Naive thymus-derived CD4-positive, alpha-beta T cell (primary cell): ENCODE data around the gene LIN7A. TPM values are rescaled to one million over a fixed set of nuclear protein-coding genes. Genes with fewer than 3 reads are reported as not detected.

Source experiments
- ATAC-seq: fragments of 150-1000 bp; cut with Tn5 transposase; 2 replicates; pipeline ENCODE4 v1.10.0; 2021; ENCODE audit warnings: mild to moderate bottlenecking, moderate library complexity
- CTCF ChIA-PET: fragments of 350-600 bp; sonication (Branson Sonifier 250); formaldehyde crosslinking; loops from one replicate; lab custom pipeline; 2021; ENCODE audit warnings: antibody characterized with exemption; lab: Charles Lee
- POLR2A ChIA-PET: fragments of 350-600 bp; sonication (Branson Sonifier 250); formaldehyde crosslinking; loops from one replicate; lab custom pipeline; 2021; ENCODE audit warnings: antibody characterized with exemption, inconsistent platforms; lab: Charles Lee
- DNase-seq, 9 donors: peaks; one replicate each; pipeline versions ENCODE4 v3.0.0 to v3.0.0-alpha.2; 2020 to 2022; ENCODE audit warnings: mixed read lengths in 1 of 9
- H3K27ac ChIP-seq: one replicate; pipeline ENCODE4 v1.7.0; 2013; ENCODE audit warnings: mild to moderate bottlenecking, low read depth, low read length, moderate library complexity
- H3K27me3 ChIP-seq, 2 donors: one replicate each; pipeline ENCODE4 v1.7.0; 2013; ENCODE audit warnings: low read length in 2 of 2, mild to moderate bottlenecking in 2 of 2, moderate library complexity in 2 of 2; ENCODE audit not compliant: control insufficient read depth in 2 of 2, insufficient read depth in 2 of 2
- H3K36me3 ChIP-seq, 3 experiments: 1 replicate in 2 of 3; 2 replicates in 1 of 3; pipeline ENCODE4 v1.7.0; 2013; ENCODE audit warnings: low read length in 3 of 3, mild to moderate bottlenecking in 3 of 3, moderate library complexity in 1 of 3; ENCODE audit not compliant: insufficient read depth in 3 of 3, control insufficient read depth in 2 of 3
- H3K4me1 ChIP-seq, 2 donors: one replicate each; pipeline ENCODE4 v1.7.0; 2013; ENCODE audit warnings: low read length in 2 of 2, mild to moderate bottlenecking in 2 of 2, moderate library complexity in 1 of 2; ENCODE audit not compliant: control insufficient read depth in 2 of 2, insufficient read depth in 2 of 2
- H3K4me3 ChIP-seq: 2 replicates; pipeline ENCODE4 v1.7.0; 2013; ENCODE audit warnings: mild to moderate bottlenecking, low read length
- H3K9me3 ChIP-seq, 3 experiments: 1 replicate in 2 of 3; 2 replicates in 1 of 3; pipeline ENCODE4 v1.7.0; 2013; ENCODE audit warnings: low read length in 3 of 3; ENCODE audit not compliant: control insufficient read depth in 2 of 3
- H3K27ac Mint-ChIP-seq, 9 donors: one replicate each; pipeline ENCODE4 v1.8.0; 2020 to 2022; ENCODE audit warnings: mixed read lengths in 9 of 9, mild to moderate bottlenecking in 8 of 9, moderate library complexity in 5 of 9, inconsistent platforms in 2 of 9
- H3K27me3 Mint-ChIP-seq, 5 donors: one replicate each; pipeline ENCODE4 v1.8.0; 2021 to 2022; ENCODE audit warnings: mixed read lengths in 5 of 5, mild to moderate bottlenecking in 1 of 5
- H3K36me3 Mint-ChIP-seq, 5 donors: one replicate each; pipeline ENCODE4 v1.8.0; 2020 to 2022; ENCODE audit warnings: mixed read lengths in 5 of 5, mild to moderate bottlenecking in 3 of 5, inconsistent platforms in 1 of 5
- H3K4me1 Mint-ChIP-seq, 7 donors: one replicate each; pipeline ENCODE4 v1.8.0; 2020 to 2022; ENCODE audit warnings: mixed read lengths in 7 of 7, mild to moderate bottlenecking in 3 of 7, inconsistent platforms in 1 of 7
- H3K4me3 Mint-ChIP-seq, 10 donors: one replicate each; pipeline ENCODE4 v1.8.0; 2020 to 2022; ENCODE audit warnings: mild to moderate bottlenecking in 10 of 10, mixed read lengths in 10 of 10, moderate library complexity in 6 of 10, inconsistent platforms in 2 of 10
- H3K9me3 Mint-ChIP-seq, 11 donors: one replicate each; pipeline ENCODE4 v1.8.0; 2020 to 2022; ENCODE audit warnings: mixed read lengths in 11 of 11, mild to moderate bottlenecking in 4 of 11, inconsistent platforms in 1 of 11, moderate library complexity in 1 of 11
- intact Hi-C, 2 donors: fragments of 100-400 bp; cut with micrococcal nuclease; formaldehyde crosslinking; loops; one replicate each; pipeline ENCODE4 v1.15.1; 2023
- polyA plus RNA-seq, 2 donors: library from polyadenylated mRNA; unstranded; fragments of 300-500 nt; fragmentation: Illumina TruSeq; gene quantifications; one replicate each; pipeline ENCODE4 v1.2.3, GENCODE V29; 2021
- total RNA-seq, 6 experiments: library from RNA in 5 of 6; stranded (reverse) in 5 of 6; gene quantifications; 1 replicate in 5 of 6; 2 replicates in 1 of 6; pipeline ENCODE4 v1.2.3 and lab custom pipeline; 2021 to 2026

Gene LIN7A
- total and polyA plus RNA-seq, 7 experiments from 2014 or later = 0.27 to 7.1 (median 1.4) TPM; not detected in 4

DNA sequence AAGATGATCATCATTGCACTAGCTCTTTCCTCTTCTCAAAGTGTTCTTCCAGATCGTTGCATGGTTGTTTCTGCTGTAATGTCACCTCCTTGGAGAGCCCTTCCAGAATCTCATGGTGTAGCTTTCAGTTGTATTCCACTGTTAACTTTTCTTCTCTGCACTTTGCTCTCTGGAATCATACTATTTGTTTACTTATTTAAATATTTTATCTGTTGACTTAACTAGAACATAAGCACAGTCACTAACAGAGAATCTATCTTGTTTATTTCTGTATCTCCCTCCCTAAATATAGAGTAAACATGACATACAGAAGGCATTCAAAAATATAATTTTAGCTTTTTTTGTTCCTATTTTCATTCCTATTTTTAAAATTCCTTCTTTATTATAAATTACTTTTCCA lies 11.8 kb downstream of the LIN7A start:
- H3K27ac Mint-ChIP-seq = no peak overlapping the region
- H3K4me3 Mint-ChIP-seq = no peak overlapping the region
- DNase-seq (no peak), ATAC-seq (no peak)
- H3K27me3 ChIP-seq = no peaks in the 10 kb centered on the region
- H3K36me3 Mint-ChIP-seq = no peaks in the 10 kb centered on the region
- no peaks in the 10 kb centered on the region for H3K27me3 Mint-ChIP-seq
- no peak overlapping the region for H3K27ac ChIP-seq
- no peaks in the 10 kb centered on the region for H3K9me3 ChIP-seq
- CTCF ChIA-PET = no interaction called here
- H3K36me3 ChIP-seq = no peaks in the 10 kb centered on the region
- peaks cover 0 to 5% (median 3%) of the 10 kb centered on the region in 11 donors for H3K9me3 Mint-ChIP-seq
- no peaks in the 10 kb centered on the region for H3K4me1 Mint-ChIP-seq
- no peak overlapping the region for H3K4me3 ChIP-seq
- H3K4me1 ChIP-seq = no peaks in the 10 kb centered on the region
- POLR2A ChIA-PET = no interaction called here
- intact Hi-C loops = no loop called here

DNA sequence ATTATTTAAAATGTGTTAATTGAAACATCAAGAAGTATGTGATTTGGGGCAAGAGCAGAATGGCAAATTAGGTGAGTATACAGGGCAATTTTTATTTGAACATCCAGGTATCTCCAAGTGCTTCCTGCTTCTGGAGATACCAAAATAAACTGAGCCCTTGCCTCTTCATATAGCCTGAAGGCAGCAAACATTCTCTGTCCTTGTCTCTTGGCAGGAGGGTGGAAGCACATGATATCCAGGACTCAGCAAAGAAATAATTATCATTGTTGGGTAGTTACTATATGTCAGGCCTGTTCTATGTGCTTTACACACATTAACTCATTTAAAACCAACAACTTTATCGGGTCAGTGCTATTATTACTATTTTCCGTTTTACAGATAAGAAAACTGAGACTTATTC lies 12.5 kb downstream of the LIN7A start:
- Histone ChIP-seq H3K27me3 (no peaks in the 10 kb centered on the region), H3K9me3 (no peaks in the 10 kb centered on the region), H3K4me1 (no peaks in the 10 kb centered on the region), H3K27ac (no peak overlapping the region), H3K4me3 (no peak overlapping the region), H3K36me3 (no peaks in the 10 kb centered on the region)
- Mint-ChIP-seq H3K4me3 (no peak overlapping the region), H3K27ac (no peak overlapping the region), H3K36me3 (no peaks in the 10 kb centered on the region), H3K4me1 (no peaks in the 10 kb centered on the region), H3K9me3 (peaks cover 0 to 7% (median 3%) of the 10 kb centered on the region in 11 donors), H3K27me3 (no peaks in the 10 kb centered on the region)
- POLR2A ChIA-PET = no interaction called here
- CTCF ChIA-PET = no interaction called here
- DNase-seq (no peak), ATAC-seq (no peak)
- intact Hi-C loops = no loop called here

DNA sequence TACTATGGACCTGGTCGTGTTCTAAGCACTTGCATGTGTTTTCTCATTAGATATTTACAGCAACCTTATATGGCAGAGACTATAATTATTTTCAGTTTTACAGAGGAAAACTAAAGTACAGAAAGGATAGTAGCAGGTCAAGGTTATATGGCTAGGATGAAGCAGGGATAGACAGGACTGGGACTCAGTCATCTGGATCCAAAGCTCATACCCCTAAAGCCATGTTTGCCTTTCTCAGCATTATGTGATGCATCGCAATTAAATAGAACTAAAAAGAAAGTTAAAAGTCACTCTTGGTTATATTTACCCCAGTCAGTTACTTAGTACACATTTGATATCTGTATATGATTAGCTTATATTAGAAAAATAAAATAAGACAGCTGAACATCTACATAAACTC lies 13.3 kb downstream of the LIN7A start:
- Histone ChIP-seq H3K4me3 (no peak overlapping the region), H3K27me3 (no peaks in the 10 kb centered on the region), H3K4me1 (no peaks in the 10 kb centered on the region), H3K36me3 (no peaks in the 10 kb centered on the region), H3K27ac (no peak overlapping the region), H3K9me3 (no peaks in the 10 kb centered on the region)
- CTCF ChIA-PET = no interaction called here
- no peaks in the 10 kb centered on the region for H3K27me3 Mint-ChIP-seq
- no peak overlapping the region for H3K27ac Mint-ChIP-seq
- POLR2A ChIA-PET = no interaction called here
- H3K4me1 Mint-ChIP-seq = no peaks in the 10 kb centered on the region
- H3K4me3 Mint-ChIP-seq = no peak overlapping the region
- no peak for ATAC-seq
- intact Hi-C loops = no loop called here
- H3K9me3 Mint-ChIP-seq = peaks cover 0 to 9% (median 3%) of the 10 kb centered on the region in 11 donors
- DNase-seq = no peak
- no peaks in the 10 kb centered on the region for H3K36me3 Mint-ChIP-seq

DNA sequence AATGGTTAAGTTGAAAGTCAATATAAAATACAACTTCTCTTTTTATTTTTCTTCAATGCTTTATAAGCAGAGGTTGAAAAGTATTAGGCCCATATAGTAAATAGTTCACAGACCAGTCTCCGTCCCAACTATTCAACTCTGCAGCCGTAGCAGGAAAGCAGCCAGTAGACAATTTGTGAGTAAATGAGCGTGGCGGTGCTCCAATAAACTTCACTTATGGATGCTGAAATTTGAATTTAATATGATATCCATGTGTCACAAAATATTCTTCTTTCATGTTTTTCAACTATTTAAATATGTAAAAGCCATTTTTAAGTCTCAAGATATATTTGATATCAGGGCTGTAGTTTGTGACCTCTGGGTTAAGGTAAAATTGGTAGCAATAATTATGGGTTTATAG lies 17.7 kb downstream of the LIN7A start:
- Mint-ChIP-seq H3K27ac (no peak overlapping the region), H3K36me3 (no peaks in the 10 kb centered on the region), H3K4me1 (no peaks in the 10 kb centered on the region), H3K9me3 (peaks cover 0 to 16% (median 3%) of the 10 kb centered on the region in 11 donors), H3K27me3 (no peaks in the 10 kb centered on the region), H3K4me3 (no peak overlapping the region)
- ChIA-PET POLR2A (no interaction called here), CTCF (no interaction called here)
- H3K4me3 ChIP-seq = no peak overlapping the region
- no peaks in the 10 kb centered on the region for H3K4me1 ChIP-seq
- intact Hi-C loops = no loop called here
- ATAC-seq = no peak
- no peaks in the 10 kb centered on the region for H3K9me3 ChIP-seq
- no peaks in the 10 kb centered on the region for H3K36me3 ChIP-seq
- no peak for DNase-seq
- no peak overlapping the region for H3K27ac ChIP-seq
- H3K27me3 ChIP-seq = no peaks in the 10 kb centered on the region

DNA sequence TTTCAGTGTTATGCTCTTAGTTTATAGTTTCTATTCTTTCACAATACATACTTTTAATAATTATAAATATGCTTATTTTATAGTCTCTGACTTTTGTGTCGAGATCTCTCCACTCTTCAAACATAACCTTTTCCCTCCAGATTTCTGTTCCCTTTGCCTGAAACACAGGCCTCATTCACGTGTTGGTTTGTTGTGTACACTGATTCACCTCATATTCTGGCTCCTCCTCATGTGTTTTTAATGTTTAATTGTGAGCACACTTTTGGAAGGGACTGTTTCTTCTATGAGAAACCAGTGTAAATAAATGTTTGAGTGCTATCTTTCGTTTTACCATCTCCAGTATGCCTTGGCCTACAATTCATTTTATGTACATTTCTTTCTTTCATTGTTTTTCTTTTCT lies 20.1 kb downstream of the LIN7A start:
- Mint-ChIP-seq H3K4me1 (no peaks in the 10 kb centered on the region), H3K36me3 (no peaks in the 10 kb centered on the region), H3K4me3 (no peak overlapping the region), H3K9me3 (peaks cover 0 to 14% (median 3%) of the 10 kb centered on the region in 11 donors), H3K27ac (no peak overlapping the region), H3K27me3 (no peaks in the 10 kb centered on the region)
- intact Hi-C loops = no loop called here
- Histone ChIP-seq H3K27ac (no peak overlapping the region), H3K9me3 (no peaks in the 10 kb centered on the region), H3K4me3 (no peak overlapping the region), H3K36me3 (no peaks in the 10 kb centered on the region), H3K27me3 (no peaks in the 10 kb centered on the region), H3K4me1 (no peaks in the 10 kb centered on the region)
- CTCF ChIA-PET = no interaction called here
- no peak for ATAC-seq
- POLR2A ChIA-PET = no interaction called here
- no peak for DNase-seq

DNA sequence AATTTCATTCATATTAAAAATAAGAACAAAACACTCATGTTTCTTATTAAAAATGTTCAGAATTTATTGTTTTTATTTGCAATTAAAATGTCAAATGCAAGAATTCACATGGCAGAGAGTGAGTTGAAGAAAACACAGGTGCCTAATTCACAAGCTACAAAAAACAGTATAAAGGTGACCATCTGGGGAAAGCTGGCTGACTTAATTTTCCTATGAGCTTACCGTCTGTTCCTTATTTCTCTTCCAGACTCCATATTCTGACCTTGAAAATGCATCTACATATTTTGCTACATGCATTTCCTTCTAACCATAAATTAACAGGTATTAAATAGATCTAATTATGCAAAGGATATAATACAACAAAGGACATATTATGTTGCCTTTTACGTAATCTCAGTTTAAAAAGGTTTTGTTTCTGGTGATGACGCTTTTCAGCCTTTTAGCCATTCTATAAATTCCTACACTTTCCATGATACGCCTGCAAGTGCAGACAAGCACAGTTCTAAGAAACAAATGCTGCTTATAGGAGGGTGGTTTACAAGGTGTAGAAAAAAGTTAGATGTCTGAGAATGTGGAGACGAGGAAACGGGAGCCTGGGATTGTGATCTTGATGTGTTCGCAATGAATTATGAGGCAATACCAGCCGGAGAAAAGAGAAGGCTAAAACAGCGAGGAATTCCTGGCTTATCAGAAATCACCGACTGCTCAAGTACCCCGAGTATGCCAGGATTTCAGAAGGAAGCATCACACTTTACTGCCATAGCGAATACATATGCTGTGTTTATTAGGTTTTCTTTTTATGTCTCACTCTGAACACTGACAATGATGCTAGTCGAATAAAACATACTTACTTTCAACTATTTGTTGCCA lies 24.6 kb downstream of the LIN7A start:
- POLR2A ChIA-PET = no interaction called here
- H3K27me3 Mint-ChIP-seq = no peaks in the 10 kb centered on the region

DNA sequence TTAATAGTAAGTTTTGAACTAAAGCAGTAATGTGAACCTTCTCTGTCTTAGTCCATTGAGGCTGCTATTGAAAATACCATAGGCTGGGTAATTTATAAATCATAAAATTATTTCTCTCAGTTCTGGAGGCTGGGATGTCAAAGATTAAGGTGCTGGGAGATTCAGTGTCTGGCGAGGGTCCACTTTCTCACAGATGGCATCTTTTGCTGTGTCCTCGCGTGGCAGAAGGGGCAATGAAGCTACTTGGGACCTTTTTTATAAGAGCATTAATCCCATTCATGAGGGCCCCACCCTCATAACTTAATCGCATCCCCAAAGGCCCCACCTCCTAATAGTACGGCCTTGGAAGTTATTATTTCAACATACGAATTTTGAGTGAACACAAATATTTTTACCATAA lies 28.4 kb downstream of the LIN7A start:
- CTCF ChIA-PET = no interaction called here
- ATAC-seq = no peak
- DNase-seq = no peak
- Histone ChIP-seq H3K36me3 (no peaks in the 10 kb centered on the region), H3K27ac (no peak overlapping the region), H3K4me1 (no peaks in the 10 kb centered on the region), H3K9me3 (no peaks in the 10 kb centered on the region), H3K4me3 (no peak overlapping the region), H3K27me3 (no peaks in the 10 kb centered on the region)
- Mint-ChIP-seq H3K9me3 (peaks cover 0 to 20% (median 0%) of the 10 kb centered on the region in 11 donors), H3K27ac (no peak overlapping the region), H3K4me1 (no peaks in the 10 kb centered on the region), H3K36me3 (no peaks in the 10 kb centered on the region), H3K27me3 (no peaks in the 10 kb centered on the region), H3K4me3 (no peak overlapping the region)
- POLR2A ChIA-PET = no interaction called here
- intact Hi-C loops = no loop called here

More for the DNA sequence above, 24.6 kb downstream of the LIN7A start:
- intact Hi-C loops = no loop called here
- H3K4me1 ChIP-seq = no peaks in the 10 kb centered on the region
- H3K36me3 ChIP-seq = no peaks in the 10 kb centered on the region
- Mint-ChIP-seq H3K27ac (no peak overlapping the region), H3K9me3 (peaks cover 0 to 12% (median 0%) of the 10 kb centered on the region in 11 donors), H3K4me1 (no peaks in the 10 kb centered on the region), H3K4me3 (no peak overlapping the region), H3K36me3 (no peaks in the 10 kb centered on the region)
- DNase-seq (no peak), ATAC-seq (no peak)
- no peak overlapping the region for H3K4me3 ChIP-seq
- H3K27me3 ChIP-seq = no peaks in the 10 kb centered on the region
- CTCF ChIA-PET = no interaction called here
- H3K9me3 ChIP-seq = no peaks in the 10 kb centered on the region
- no peak overlapping the region for H3K27ac ChIP-seq
